ENCODE data around the gene ASCC1. TPM values are rescaled to one million over a fixed set of nuclear protein-coding genes. Genes with fewer than 3 reads are reported as not detected.

Gene ASCC1
- total and polyA plus RNA-seq, 10 donors = 11.9 to 41.7 (median 33.8) TPM

DNA sequence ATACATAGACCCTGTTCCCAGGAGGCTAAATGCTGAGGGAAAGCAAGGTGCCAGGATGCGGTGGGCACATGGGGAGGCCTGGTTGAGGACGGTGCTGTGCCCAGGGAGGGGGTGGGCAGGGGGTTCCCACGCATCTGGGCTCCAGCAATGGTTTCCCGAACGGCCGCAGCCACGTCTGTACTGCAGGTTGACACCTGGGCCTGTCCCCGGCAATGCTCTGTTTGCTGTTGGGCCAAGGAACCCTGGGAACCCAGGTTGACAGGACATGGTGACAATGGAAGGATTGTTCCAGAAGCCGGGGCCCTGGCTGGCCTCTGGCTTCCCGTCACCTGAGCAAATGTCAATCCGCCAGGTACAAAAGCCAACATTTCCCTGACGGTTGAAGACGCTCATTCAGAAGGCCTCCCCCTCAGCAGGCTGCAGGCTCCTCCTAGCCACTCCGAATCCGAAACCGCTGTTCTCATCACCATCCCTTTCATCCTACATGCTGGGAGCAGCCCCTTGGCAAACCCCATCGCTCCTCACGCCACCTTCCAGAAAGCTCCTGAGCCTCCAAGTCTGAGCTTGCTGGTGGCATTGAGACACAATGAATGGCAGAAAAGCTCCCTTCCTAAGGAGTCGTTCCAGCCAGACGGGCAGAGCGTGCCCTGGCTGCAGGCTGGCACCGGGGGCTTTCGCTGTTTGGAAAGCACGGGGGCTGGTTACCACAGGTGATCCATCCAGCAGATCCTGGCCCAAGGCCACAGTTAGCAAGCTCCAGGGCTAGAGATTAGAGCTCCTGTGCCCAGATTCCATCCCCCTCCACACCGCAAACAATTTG is 158.9 kb downstream of the ASCC1 start:
- 93 to 97% (median 93%) methylated on average over 21 to 25 of the region's 25 CpGs for WGBS, 5 donors
- DNase-seq = peak; percentile 64
- H3K27me3 ChIP-seq (replicated peaks in 1 of 7) = no peaks in the 10 kb centered on the region
- intact Hi-C loops (cut with DNase I; ENCODE audit: low total_unique reads) = no loop called here
- no peak overlapping the region for H3K27ac ChIP-seq
- no peaks in the 10 kb centered on the region for H3K9me3 ChIP-seq
- peaks cover 0 to 22% (median 2%) of the 10 kb centered on the region in 6 donors for H3K4me1 ChIP-seq
- H3K36me3 ChIP-seq = peaks cover 0 to 3% (median 0%) of the 10 kb centered on the region in 6 donors
- TF ChIP-seq, protein P1, sequence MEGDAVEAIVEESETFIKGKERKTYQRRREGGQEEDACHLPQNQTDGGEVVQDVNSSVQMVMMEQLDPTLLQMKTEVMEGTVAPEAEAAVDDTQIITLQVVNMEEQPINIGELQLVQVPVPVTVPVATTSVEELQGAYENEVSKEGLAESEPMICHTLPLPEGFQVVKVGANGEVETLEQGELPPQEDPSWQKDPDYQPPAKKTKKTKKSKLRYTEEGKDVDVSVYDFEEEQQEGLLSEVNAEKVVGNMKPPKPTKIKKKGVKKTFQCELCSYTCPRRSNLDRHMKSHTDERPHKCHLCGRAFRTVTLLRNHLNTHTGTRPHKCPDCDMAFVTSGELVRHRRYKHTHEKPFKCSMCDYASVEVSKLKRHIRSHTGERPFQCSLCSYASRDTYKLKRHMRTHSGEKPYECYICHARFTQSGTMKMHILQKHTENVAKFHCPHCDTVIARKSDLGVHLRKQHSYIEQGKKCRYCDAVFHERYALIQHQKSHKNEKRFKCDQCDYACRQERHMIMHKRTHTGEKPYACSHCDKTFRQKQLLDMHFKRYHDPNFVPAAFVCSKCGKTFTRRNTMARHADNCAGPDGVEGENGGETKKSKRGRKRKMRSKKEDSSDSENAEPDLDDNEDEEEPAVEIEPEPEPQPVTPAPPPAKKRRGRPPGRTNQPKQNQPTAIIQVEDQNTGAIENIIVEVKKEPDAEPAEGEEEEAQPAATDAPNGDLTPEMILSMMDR (IDR thresholded peaks at IDR 0.05 in 8 of 11, conservative IDR thresholded peaks at IDR 0.05 in 3 of 11) = no peak
- TF ChIP-seq POLR2AphosphoS5 (IDR thresholded peaks at IDR 0.05) (peak in 1 of 3 donors; percentile 19), POLR2A (IDR thresholded peaks at IDR 0.05) (no peak)
- H3K4me3 ChIP-seq = no peak overlapping the region

DNA sequence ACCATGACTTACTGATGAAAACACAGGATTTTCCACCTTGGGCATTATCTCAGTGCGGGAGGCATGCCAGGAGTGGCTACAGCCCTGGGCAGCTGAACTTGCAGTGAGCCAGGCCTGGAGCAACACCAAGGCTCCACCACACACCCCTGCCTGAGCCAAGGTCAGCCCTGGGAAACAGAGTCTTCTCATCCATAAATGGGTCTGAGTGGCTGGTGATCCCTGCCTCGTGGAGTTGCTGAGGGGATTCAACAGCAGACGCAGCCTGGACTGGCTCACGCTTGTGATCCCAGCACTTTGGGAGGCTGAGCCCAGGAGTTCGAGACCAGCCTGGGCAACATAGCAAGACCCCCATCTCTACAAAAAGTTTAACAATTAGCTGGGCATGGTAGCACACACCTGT is 160.0 kb downstream of the ASCC1 start:
- H3K36me3 ChIP-seq = no peaks in the 10 kb centered on the region
- no peaks in the 10 kb centered on the region for H3K27me3 ChIP-seq (replicated peaks in 1 of 7)
- no peak overlapping the region for H3K4me3 ChIP-seq
- TF ChIP-seq, protein P1 (IDR thresholded peaks at IDR 0.05 in 8 of 11, conservative IDR thresholded peaks at IDR 0.05 in 3 of 11) = no peak
- TF ChIP-seq POLR2A (IDR thresholded peaks at IDR 0.05) (no peak), POLR2AphosphoS5 (IDR thresholded peaks at IDR 0.05) (peak in 2 of 3 donors; percentile 17 to 47)
- peak; percentile 62 for DNase-seq
- H3K9me3 ChIP-seq = no peaks in the 10 kb centered on the region
- peaks cover 0 to 22% (median 2%) of the 10 kb centered on the region in 6 donors for H3K4me1 ChIP-seq
- no peak overlapping the region for H3K27ac ChIP-seq
- intact Hi-C loops (cut with DNase I; ENCODE audit: low total_unique reads) = no loop called here
- WGBS, 5 donors = 66 to 88% (median 77%) methylated on average over 1 to 5 of the region's 5 CpGs

- H3K27ac ChIP-seq = no peak overlapping the region
- intact Hi-C loops (cut with DNase I; ENCODE audit: low total_unique reads) = no loop called here
- DNase-seq = peak; percentile 72
Observed at GRCh38 chr10:72053690-72054089, 162.4 kb downstream of the ASCC1 start.

GRCh38 chr10:72050873-72051272 is 165.2 kb downstream of the ASCC1 start:
- Histone ChIP-seq H3K36me3 (no peaks in the 10 kb centered on the region), H3K4me3 (no peak overlapping the region), H3K27me3 (replicated peaks in 1 of 7) (no peaks in the 10 kb centered on the region), H3K4me1 (peaks cover 0 to 11% (median 6%) of the 10 kb centered on the region in 6 donors), H3K9me3 (peaks cover 0 to 7% (median 2%) of the 10 kb centered on the region in 8 donors), H3K27ac (no peak overlapping the region)
- TF ChIP-seq POLR2AphosphoS5 (IDR thresholded peaks at IDR 0.05) = no peak
- TF ChIP-seq, protein P1 (IDR thresholded peaks at IDR 0.05 in 8 of 11, conservative IDR thresholded peaks at IDR 0.05 in 3 of 11) = no peak
- TF ChIP-seq POLR2A (IDR thresholded peaks at IDR 0.05) = no peak
- DNase-seq = no peak
- WGBS, 5 donors = 60 to 96% (median 82%) methylated on average over 3 of the region's 3 CpGs
- intact Hi-C loops (cut with DNase I; ENCODE audit: low total_unique reads) = no loop called here

More at GRCh38 chr10:72053690-72054089, 162.4 kb downstream of the ASCC1 start:
- Histone ChIP-seq H3K27me3 (replicated peaks in 1 of 7) (no peaks in the 10 kb centered on the region), H3K9me3 (peaks cover 0 to 7% (median 2%) of the 10 kb centered on the region in 8 donors), H3K36me3 (no peaks in the 10 kb centered on the region), H3K4me3 (no peak overlapping the region), H3K4me1 (peaks cover 0 to 13% (median 1%) of the 10 kb centered on the region in 6 donors)
- TF ChIP-seq, protein P1 (IDR thresholded peaks at IDR 0.05 in 8 of 11, conservative IDR thresholded peaks at IDR 0.05 in 3 of 11) = no peak
- TF ChIP-seq POLR2AphosphoS5 (IDR thresholded peaks at IDR 0.05) = no peak
- 86 to 93% (median 90%) methylated on average over 7 of the region's 7 CpGs for WGBS, 5 donors

Data from spleen (tissue), 11 donors.